Muscle layer of duodenum (tissue), 2 donors: ENCODE results near the gene RAI14.

Experiments
- H3K27ac ChIP-seq: one replicate; pipeline ENCODE4 v1.7.0; 2013; ENCODE audit warnings: mild to moderate bottlenecking, low read length
- H3K27me3 ChIP-seq: one replicate; pipeline ENCODE4 v1.7.0; 2013; ENCODE audit warnings: low read depth, mild to moderate bottlenecking, control low read depth, low read length
- H3K36me3 ChIP-seq, 2 donors: one replicate each; pipeline ENCODE4 v1.7.0; 2013; ENCODE audit warnings: low read length in 2 of 2, control low read depth in 1 of 2, mild to moderate bottlenecking in 1 of 2; ENCODE audit not compliant: insufficient read depth in 2 of 2, control insufficient read depth in 1 of 2
- H3K4me1 ChIP-seq, 2 donors: one replicate each; pipeline ENCODE4 v1.7.0; 2013; ENCODE audit warnings: low read length in 2 of 2, mild to moderate bottlenecking in 2 of 2, control low read depth in 1 of 2, moderate library complexity in 1 of 2; ENCODE audit not compliant: insufficient read depth in 2 of 2, control insufficient read depth in 1 of 2
- H3K4me3 ChIP-seq, 2 donors: one replicate each; pipeline ENCODE4 v1.7.0; 2013; ENCODE audit warnings: low read length in 2 of 2, low read depth in 1 of 2, mild to moderate bottlenecking in 1 of 2
- H3K9me3 ChIP-seq, 2 donors: one replicate each; pipeline ENCODE4 v1.7.0; 2013; ENCODE audit warnings: low read length in 2 of 2, control low read depth in 1 of 2, mild to moderate bottlenecking in 1 of 2; ENCODE audit not compliant: control insufficient read depth in 1 of 2
- donor health status: healthy.

Gene RAI14

DNA sequence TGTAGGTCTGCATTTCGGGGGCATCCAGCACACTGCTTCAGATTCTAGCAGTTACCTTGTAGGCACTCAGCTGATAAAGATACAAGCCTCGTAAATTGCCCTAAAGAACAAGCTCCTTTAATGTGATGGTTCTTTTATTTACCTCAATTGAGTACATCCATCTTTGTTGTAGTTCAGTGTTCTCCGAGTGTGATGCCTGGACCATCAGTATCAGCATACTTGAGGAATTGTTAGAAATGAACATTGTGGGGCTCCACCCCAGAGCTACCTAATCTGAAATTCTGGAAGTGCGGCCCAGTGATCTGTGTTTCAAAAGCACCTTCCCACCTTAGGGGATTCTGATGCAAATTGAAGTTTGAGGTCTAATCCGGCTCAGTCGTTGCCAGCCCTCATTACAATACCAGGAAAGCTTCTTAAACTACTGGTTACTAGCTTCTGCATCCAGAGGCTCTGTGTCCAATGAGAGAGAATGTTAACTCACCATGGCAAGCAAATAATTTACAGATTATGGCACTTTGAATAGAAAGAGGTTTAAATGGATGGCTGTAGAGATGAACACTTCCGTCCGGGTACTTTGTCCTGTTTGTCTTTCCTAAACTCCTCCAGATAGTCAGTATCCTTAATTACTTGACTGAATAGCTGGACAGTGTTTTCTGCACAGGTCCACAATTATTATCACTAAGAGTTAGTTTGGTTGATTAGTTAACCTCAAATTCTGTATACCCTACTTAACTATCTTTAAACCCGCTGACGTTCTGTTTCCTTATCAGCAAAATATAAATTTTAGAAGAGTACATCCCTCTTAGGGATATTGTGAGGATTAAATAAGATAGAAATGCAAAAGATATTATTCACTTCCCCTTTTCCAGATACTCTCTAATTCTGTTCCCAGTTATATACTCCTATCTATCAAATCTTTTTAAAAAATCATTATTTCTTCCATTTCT is 47.9 kb downstream of the RAI14 start:
- Histone ChIP-seq H3K27me3 (no peaks in the 10 kb centered on the region), H3K4me3 (no peak overlapping the region), H3K9me3 (no peaks in the 10 kb centered on the region), H3K4me1 (no peaks in the 10 kb centered on the region), H3K27ac (no peak overlapping the region), H3K36me3 (no peaks in the 10 kb centered on the region)

DNA sequence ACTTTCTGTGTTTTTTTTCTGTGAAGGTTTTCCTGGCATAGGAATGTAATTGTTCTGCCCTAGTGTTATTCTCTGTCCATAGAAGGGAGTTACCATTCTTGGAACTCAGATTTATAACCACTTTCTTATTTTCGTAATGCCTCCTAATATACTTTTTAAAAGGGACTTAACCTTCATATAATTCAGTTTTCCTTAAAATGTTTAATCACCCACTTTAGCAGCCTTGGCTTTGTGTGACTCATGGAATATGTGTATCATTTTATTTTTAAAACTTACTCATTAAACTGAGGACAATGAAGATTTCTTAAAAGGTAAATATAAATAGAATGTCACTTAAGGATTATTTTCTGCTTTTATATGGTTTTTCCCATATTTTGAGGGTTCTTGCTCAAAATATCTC is 50.0 kb downstream of the RAI14 start:
- Histone ChIP-seq H3K9me3 (no peaks in the 10 kb centered on the region), H3K4me1 (no peaks in the 10 kb centered on the region), H3K4me3 (no peak overlapping the region), H3K27ac (no peak overlapping the region), H3K36me3 (no peaks in the 10 kb centered on the region), H3K27me3 (no peaks in the 10 kb centered on the region)

DNA sequence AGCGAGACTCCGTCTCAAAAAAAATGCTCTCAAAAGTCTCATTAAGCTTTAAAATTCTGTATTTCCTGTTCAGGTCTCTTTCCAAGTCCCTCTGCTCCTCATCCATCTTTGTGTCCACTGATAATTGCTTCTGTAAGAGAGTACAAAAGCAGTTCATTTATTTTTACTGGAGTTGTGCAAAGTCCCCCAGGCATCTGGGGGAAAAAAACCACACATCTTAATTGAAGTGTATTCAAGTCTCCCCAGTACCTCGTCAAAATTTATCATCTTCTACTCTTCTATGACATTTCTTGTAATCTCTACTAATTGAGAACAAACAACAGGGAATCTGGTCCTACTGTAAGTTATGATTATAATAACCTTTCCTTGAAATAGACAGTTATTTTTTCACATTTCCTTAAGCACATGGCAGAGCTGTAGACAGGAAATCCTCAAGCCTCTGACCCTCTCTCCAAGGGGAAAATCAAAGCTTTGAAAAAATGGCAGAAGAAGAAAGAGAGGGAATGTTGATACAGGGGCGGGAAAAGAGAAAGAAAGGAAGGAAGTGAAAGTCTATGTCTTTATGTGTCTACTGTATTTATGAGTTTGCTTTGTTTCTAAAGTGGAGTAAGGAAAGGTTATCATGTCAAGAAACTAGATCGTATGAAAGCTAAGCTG is 51.5 kb downstream of the RAI14 start:
- H3K27me3 ChIP-seq, result no peaks in the 10 kb centered on the region
- H3K9me3 ChIP-seq, result no peaks in the 10 kb centered on the region
- H3K27ac ChIP-seq, result no peak overlapping the region
- H3K36me3 ChIP-seq, result no peaks in the 10 kb centered on the region
- H3K4me3 ChIP-seq, result no peak overlapping the region
- H3K4me1 ChIP-seq, result no peaks in the 10 kb centered on the region

DNA sequence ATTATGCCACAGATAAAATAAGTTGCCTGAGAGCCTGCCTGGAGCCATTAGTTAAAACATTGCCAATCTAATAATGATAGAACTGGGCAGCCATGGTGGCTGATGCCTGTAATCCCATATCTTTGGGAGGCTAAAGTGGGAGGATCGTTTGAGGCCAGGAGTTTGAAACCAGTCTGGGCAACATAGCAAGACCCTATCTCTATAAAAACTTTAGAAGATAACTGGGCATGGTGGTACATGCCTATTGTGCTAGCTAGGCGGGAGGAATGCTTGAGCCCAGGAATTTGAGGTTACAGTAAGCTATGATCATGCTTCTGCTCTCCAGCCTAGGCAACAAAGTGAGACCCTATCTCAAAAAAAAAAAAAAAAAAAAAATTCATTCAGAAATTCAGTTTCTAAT is 52.6 kb downstream of the RAI14 start:
- Histone ChIP-seq H3K36me3 (no peaks in the 10 kb centered on the region), H3K4me1 (no peaks in the 10 kb centered on the region), H3K27ac (no peak overlapping the region)

DNA sequence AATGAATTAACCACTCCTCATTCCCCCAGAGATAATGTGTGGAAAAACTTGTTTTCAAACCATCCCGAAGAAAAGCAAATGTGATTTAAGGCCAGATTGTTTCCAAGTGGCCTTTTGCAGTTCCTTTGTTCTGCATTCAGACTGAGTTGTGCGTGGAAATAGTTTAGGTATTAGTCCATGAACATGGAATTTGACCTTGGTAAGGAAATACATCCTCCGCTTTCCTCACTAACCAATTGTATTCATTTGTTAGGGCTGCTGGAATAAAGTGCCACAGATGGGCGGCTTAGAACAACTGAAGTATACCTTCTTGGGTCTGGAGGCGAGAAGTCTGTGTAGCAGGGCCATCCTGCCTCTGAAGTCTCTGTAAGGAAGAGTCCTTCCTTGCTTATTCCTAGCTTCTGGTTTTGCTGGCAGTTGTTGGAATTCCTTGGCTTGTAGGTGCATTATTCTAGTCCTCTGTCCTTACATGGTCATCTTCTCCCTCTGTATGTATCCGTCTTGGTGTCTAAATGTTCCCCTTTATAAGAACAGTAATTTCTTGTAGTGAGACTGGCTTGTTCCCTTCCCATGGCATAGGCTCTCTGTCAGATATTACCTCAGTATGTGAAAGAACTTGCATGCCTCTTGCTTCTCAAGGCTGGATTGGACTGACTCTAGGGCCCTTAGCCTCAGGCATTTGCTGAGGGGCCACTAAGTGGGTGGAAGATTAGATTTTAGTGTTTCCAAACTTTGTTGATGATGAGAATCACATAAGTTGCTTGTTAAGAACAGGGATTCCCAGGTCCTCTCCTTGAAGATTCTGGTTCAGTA is 53.9 kb downstream of the RAI14 start:
- Histone ChIP-seq H3K36me3 (no peaks in the 10 kb centered on the region), H3K9me3 (no peaks in the 10 kb centered on the region), H3K4me1 (no peaks in the 10 kb centered on the region), H3K27me3 (no peaks in the 10 kb centered on the region), H3K4me3 (no peak overlapping the region), H3K27ac (peak overlapping the region; percentile 66)

More for the DNA sequence above, 52.6 kb downstream of the RAI14 start:
- H3K4me3 ChIP-seq, result no peak overlapping the region
- H3K9me3 ChIP-seq, result no peaks in the 10 kb centered on the region
- H3K27me3 ChIP-seq, result no peaks in the 10 kb centered on the region

DNA sequence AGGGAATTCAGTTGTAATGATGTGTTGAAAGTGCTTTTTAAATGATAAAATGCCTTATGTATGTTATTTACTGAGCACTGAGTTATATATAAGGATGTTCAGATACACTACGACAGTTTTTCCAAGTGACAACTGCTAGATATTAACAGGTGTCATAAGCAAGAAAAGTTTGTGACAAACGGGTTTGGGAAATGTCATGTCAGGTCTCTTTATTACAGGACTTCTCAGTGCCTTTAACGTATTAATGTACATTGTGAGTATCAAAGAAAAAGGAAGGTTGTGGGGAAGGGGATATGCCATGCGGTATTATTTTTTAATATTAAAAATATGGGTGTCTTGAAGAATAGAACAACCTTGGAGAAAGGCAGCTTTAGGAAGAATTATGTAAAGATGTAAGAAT is 56.4 kb downstream of the RAI14 start:
- no peak overlapping the region for H3K4me3 ChIP-seq
- H3K36me3 ChIP-seq, result no peaks in the 10 kb centered on the region
- no peaks in the 10 kb centered on the region for H3K27me3 ChIP-seq
- no peaks in the 10 kb centered on the region for H3K9me3 ChIP-seq
- no peaks in the 10 kb centered on the region for H3K4me1 ChIP-seq
- no peak overlapping the region for H3K27ac ChIP-seq

DNA sequence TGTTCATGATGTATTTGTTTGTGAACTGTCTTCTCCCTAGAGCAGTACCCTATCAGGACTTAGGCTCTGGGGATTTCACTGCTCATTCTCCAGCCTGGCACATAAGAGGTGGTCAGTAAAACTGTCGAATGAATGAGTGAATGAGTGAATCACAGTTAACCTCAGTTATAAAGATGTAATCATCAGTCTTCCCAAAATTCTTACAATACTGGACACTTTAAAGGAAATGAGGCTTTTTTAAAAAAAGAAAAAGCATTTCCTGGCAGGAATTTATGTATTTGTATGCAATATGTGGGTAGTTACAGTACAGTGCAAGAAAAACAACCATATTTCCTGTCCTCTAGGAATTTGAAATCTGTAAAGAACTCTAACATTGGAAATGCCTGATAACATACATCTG is 59.6 kb downstream of the RAI14 start:
- no peak overlapping the region for H3K4me3 ChIP-seq
- H3K4me1 ChIP-seq, result no peaks in the 10 kb centered on the region
- H3K27me3 ChIP-seq, result no peaks in the 10 kb centered on the region
- no peaks in the 10 kb centered on the region for H3K9me3 ChIP-seq
- no peaks in the 10 kb centered on the region for H3K36me3 ChIP-seq
- no peak overlapping the region for H3K27ac ChIP-seq

DNA sequence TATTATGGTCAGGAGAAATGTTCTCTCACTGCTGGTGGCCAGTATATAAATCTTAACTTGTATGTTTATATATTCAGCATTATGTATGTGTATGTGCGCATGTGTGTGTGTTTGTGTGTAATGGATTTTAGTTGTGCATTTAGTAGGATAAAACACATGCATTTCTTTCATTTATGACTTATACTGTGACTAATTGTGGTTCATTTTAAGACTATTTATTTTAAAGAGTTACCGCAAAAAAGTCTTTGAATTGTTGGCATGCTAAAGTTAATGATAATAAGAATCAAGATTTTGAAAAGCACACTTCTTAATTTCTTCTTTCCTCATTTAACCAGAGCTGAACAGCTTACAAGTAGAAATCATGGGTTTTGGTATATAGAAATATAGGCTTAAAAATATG is 60.9 kb downstream of the RAI14 start:
- no peaks in the 10 kb centered on the region for H3K9me3 ChIP-seq
- no peaks in the 10 kb centered on the region for H3K36me3 ChIP-seq
- no peak overlapping the region for H3K27ac ChIP-seq
- H3K27me3 ChIP-seq, result no peaks in the 10 kb centered on the region
- H3K4me3 ChIP-seq, result no peak overlapping the region
- H3K4me1 ChIP-seq, result no peaks in the 10 kb centered on the region

DNA sequence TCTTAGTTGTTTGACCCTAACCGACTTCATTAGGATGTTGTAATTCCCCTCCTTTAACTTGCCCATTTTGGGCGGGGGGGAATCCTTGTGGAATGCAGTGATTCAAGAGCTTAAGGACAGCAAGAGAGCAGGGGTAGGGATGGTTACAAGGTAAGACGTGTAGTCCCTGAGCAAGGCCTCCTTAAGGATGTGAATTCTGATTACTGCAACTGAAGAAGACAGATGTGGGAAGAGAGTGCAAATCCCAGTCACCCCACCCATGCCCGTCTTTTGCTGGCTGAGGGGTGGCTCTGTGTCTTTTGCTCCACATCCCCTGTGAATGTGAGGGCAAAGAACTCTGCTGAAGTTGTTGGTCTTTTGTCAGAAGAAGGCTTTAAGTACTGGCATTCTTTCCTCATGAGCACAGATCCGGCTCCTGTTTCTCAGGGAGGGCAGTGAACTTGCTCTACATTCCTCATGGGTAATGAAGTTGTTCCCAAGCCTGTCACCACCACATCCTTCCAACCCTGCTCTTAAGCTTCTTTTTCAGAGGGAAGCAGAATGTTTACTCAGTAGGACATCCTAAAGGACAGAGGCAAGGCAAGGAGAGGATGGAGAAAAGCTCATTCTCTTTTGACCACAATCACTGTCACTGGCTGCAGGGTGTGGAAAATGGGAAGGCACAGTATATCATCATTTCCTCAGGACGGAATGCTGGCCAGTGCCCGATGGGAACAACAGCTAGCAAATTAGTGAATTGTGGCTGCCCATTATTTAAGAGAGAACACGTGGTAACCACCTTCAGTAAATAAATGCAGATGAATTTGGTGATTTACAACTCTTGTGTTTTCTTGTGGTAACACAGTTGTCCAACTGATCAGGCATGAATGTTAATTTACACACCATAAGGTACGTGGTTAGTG is 61.5 kb downstream of the RAI14 start:
- H3K36me3 ChIP-seq, result no peaks in the 10 kb centered on the region
- H3K9me3 ChIP-seq, result no peaks in the 10 kb centered on the region
- no peak overlapping the region for H3K4me3 ChIP-seq
- no peak overlapping the region for H3K27ac ChIP-seq
- H3K4me1 ChIP-seq, result no peaks in the 10 kb centered on the region
- H3K27me3 ChIP-seq, result no peaks in the 10 kb centered on the region

DNA sequence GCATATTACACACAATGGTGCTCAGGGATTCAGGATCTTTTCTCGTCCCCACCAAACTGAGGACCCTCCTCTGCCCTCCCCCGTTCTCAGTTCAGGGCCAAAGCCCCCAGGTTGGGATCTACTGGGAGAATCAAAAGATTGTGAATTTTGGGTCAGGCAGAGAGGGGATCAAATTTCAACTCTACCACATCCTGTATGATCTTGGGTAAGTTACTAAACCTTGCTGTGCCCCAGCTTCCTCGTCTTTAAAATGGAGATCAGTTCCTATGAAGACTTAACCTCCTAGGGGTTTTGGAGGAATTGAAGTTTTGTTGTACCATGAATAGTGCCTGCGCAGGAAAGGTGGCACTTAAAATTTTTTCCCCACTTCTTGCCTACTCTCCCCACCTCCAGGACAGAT is 62.4 kb downstream of the RAI14 start:
- Histone ChIP-seq H3K36me3 (no peaks in the 10 kb centered on the region), H3K9me3 (no peaks in the 10 kb centered on the region), H3K4me1 (no peaks in the 10 kb centered on the region), H3K27me3 (no peaks in the 10 kb centered on the region), H3K27ac (no peak overlapping the region), H3K4me3 (no peak overlapping the region)
